Astrocyte of the spinal cord (primary cell): ENCODE measurements around the gene HSPG2.

Experiments used
- DNase-seq: peaks from one replicate; pipeline ENCODE4 v3.0.0; 2011; ENCODE audit warnings: low read depth, low spot score
- H3K4me3 ChIP-seq: 2 replicates; pipeline ENCODE4 v1.5.1; 2011; ENCODE audit warnings: low read depth, mild to moderate bottlenecking, low read length, moderate library complexity
- CTCF ChIP-seq: IDR thresholded peaks from 2 replicates; pipeline ENCODE4 v1.5.1; 2012; ENCODE audit warnings: low read depth, mild to moderate bottlenecking, low read length, inconsistent platforms
- in situ Hi-C: cut with HindIII; loops from 2 replicates; pipeline ENCODE4 v1.10.0; 2017; ENCODE audit warnings: low sequenced_read_pairs

HSPG2 gene

GRCh38 chr1:21878840-21879478 is 58.2 kb downstream of the HSPG2 start:
- no peak overlapping the region for H3K4me3 ChIP-seq
- in situ Hi-C loops: no loop called here
- no peak for TF ChIP-seq CTCF
- DNase-seq: no peak

- no peak for TF ChIP-seq CTCF
- in situ Hi-C loops: no loop called here
- DNase-seq: no peak
- H3K4me3 ChIP-seq: no peak overlapping the region
Measured at GRCh38 chr1:21878009-21878773, 58.9 kb downstream of the HSPG2 start.

GRCh38 chr1:21876267-21876666 is 60.8 kb downstream of the HSPG2 start:
- DNase-seq: no peak
- no peak overlapping the region for H3K4me3 ChIP-seq
- in situ Hi-C loops: no loop called here
- no peak for TF ChIP-seq CTCF

GRCh38 chr1:21875621-21876063 is 61.5 kb downstream of the HSPG2 start:
- in situ Hi-C loops: no loop called here
- no peak for DNase-seq
- TF ChIP-seq CTCF: no peak
- H3K4me3 ChIP-seq: no peak overlapping the region

GRCh38 chr1:21874778-21875547 is 62.1 kb downstream of the HSPG2 start:
- no peak overlapping the region for H3K4me3 ChIP-seq
- in situ Hi-C loops: no loop called here
- DNase-seq: no peak
- no peak for TF ChIP-seq CTCF

GRCh38 chr1:21874328-21874727 is 62.8 kb downstream of the HSPG2 start:
- no peak for DNase-seq
- H3K4me3 ChIP-seq: no peak overlapping the region
- in situ Hi-C loops: no loop called here
- TF ChIP-seq CTCF: no peak
